ENCODE data around the gene SYT12. TPM values are rescaled to one million over a fixed set of nuclear protein-coding genes. Genes with fewer than 3 reads are reported as not detected.

The SYT12 gene
- total and polyA plus RNA-seq, 2 donors (not counting 1 experiment from before 2014, with no cell fraction given): not detected

DNA sequence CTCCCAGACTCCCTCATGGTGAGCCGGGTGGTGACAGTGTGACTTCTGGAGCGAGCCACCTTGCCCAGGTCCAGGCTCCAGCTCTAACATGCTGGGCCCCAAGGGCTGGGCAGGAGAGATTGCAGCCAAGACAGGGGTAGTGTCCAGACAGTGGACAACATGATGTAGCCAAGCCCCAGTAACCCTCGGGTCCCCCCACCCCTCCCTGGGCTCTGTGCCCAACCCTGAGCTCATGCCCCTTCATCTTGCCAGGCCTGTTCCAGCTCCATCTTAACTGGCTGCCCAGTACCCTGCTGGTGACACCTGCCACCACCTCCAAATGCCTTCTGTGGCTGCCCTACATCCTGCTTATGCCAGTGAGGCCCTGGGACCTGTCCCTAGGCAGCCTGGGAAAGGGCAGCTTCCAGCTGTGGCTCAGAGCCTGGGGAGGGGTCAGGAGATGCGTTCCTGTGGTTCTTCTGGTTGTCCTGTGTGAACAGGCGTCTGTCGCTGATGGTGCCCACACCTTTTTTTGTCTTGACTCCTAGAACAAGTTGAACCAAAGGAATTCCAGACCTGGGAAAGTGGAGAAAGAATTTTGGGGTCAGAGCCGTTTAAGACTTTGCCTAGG is 12.5 kb upstream of the SYT12 start:
- CTCF ChIA-PET: no interaction called here

DNA sequence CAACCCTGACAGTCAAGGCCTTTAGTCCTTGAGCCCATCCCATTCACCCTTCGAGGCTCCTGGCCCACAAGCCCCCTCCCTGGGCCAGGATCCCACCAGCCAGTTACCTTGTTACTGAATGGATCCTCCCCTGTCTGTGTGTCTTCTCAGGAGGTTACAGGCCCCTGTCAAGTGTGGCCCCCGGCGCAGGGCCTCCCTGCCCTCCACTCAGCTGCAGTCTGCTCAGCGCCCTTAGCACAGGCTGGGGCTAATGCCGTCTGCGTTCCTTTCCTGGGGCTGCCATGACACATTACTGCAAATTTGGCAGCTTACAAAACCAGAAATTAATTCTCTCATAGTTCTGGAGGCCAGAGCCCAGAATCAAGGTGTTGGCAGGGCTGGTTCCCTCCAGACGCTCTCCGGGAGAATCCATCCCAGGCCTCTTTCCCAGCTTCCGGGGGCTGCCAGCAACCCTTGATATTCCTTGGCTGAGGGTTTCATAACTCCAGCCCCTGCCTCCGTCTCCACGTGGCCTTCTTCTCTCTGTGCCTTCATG is 9.4 kb upstream of the SYT12 start:
- Mint-ChIP-seq H3K4me1 (no peaks in the 10 kb centered on the region), H3K9me3 (ENCODE audit: insufficient read depth) (no peaks in the 10 kb centered on the region), H3K27me3 (peaks cover 52% of the 10 kb centered on the region), H3K4me3 (no peak overlapping the region), H3K27ac (peak overlapping the region; percentile 6)
- intact Hi-C loops (cut with micrococcal nuclease): no loop called here
- Histone ChIP-seq H3K9me3 (ENCODE audit: control extremely low read depth in 1 of 3, control insufficient read depth in 2 of 3, insufficient read depth in 1 of 3, low read length in 2 of 3) (peaks cover 0 to 4% (median 0%) of the 10 kb centered on the region in 3 donors), H3K79me2 (ENCODE audit: control insufficient read depth, insufficient read depth, low read length) (no peaks in the 10 kb centered on the region), H3K4me3 (ENCODE audit: control extremely low read depth in 1 of 5, extremely low read depth in 1 of 5, insufficient read depth in 1 of 5, low read depth in 2 of 5, low read length in 4 of 5) (no peak overlapping the region), H3K4me2 (replicated peaks; ENCODE audit: low read depth, low read length, poor library complexity, severe bottlenecking) (no peak overlapping the region), H3K9ac (ENCODE audit: low read length) (no peak overlapping the region), H3K4me1 (ENCODE audit: control insufficient read depth in 2 of 2, insufficient read depth in 2 of 2, low read length in 2 of 2) (no peaks in the 10 kb centered on the region), H4K20me1 (ENCODE audit: control insufficient read depth, insufficient read depth, low read length, poor library complexity, severe bottlenecking) (no peaks in the 10 kb centered on the region), H2AFZ (ENCODE audit: insufficient read depth, low read depth, low read length, poor library complexity, severe bottlenecking) (no peak overlapping the region), H3K27me3 (replicated peaks in 1 of 4; ENCODE audit: control extremely low read depth in 1 of 4, control insufficient read depth in 3 of 4, insufficient read depth in 4 of 4, low read length in 3 of 4) (peaks cover 0 to 16% (median 6%) of the 10 kb centered on the region in 4 experiments), H3K36me3 (replicated peaks in 1 of 2; ENCODE audit: control extremely low read depth in 1 of 2, control insufficient read depth in 1 of 2, extremely low read depth in 1 of 2, insufficient read depth in 2 of 2, low read length in 1 of 2) (no peaks in the 10 kb centered on the region), H3K27ac (ENCODE audit: low read length in 2 of 2) (no peak overlapping the region)
- ATAC-seq (ENCODE audit: low read depth): no peak
- no peak for DNase-seq
- CTCF ChIA-PET: no interaction called here
- TF ChIP-seq, protein P1, sequence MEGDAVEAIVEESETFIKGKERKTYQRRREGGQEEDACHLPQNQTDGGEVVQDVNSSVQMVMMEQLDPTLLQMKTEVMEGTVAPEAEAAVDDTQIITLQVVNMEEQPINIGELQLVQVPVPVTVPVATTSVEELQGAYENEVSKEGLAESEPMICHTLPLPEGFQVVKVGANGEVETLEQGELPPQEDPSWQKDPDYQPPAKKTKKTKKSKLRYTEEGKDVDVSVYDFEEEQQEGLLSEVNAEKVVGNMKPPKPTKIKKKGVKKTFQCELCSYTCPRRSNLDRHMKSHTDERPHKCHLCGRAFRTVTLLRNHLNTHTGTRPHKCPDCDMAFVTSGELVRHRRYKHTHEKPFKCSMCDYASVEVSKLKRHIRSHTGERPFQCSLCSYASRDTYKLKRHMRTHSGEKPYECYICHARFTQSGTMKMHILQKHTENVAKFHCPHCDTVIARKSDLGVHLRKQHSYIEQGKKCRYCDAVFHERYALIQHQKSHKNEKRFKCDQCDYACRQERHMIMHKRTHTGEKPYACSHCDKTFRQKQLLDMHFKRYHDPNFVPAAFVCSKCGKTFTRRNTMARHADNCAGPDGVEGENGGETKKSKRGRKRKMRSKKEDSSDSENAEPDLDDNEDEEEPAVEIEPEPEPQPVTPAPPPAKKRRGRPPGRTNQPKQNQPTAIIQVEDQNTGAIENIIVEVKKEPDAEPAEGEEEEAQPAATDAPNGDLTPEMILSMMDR (IDR thresholded peaks at IDR 0.05): no peak
- no peak for TF ChIP-seq EZH2 (IDR thresholded peaks at IDR 0.05; ENCODE audit: borderline replicate concordance, insufficient read depth, low read depth, low read length, poor library complexity, severe bottlenecking)
- POLR2A ChIA-PET: no interaction called here
- WGBS (ENCODE audit: insufficient coverage): 98% methylated on average over 11 of the region's 11 CpGs

More for the DNA sequence above, 12.5 kb upstream of the SYT12 start:
- Mint-ChIP-seq H3K27me3 (peaks cover 39% of the 10 kb centered on the region), H3K4me3 (no peak overlapping the region), H3K27ac (no peak overlapping the region), H3K4me1 (no peaks in the 10 kb centered on the region), H3K9me3 (ENCODE audit: insufficient read depth) (no peaks in the 10 kb centered on the region)
- intact Hi-C loops (cut with micrococcal nuclease): no loop called here
- H3K4me3 ChIP-seq (ENCODE audit: control extremely low read depth in 1 of 5, extremely low read depth in 1 of 5, insufficient read depth in 1 of 5, low read depth in 2 of 5, low read length in 4 of 5): no peak overlapping the region
- TF ChIP-seq, protein P1 (IDR thresholded peaks at IDR 0.05): no peak
- TF ChIP-seq EZH2 (IDR thresholded peaks at IDR 0.05; ENCODE audit: borderline replicate concordance, insufficient read depth, low read depth, low read length, poor library complexity, severe bottlenecking): no peak
- H3K9me3 ChIP-seq (ENCODE audit: control extremely low read depth in 1 of 3, control insufficient read depth in 2 of 3, insufficient read depth in 1 of 3, low read length in 2 of 3): peaks cover 0 to 2% (median 0%) of the 10 kb centered on the region in 3 donors
- H3K4me2 ChIP-seq (replicated peaks; ENCODE audit: low read depth, low read length, poor library complexity, severe bottlenecking): no peak overlapping the region
- 91% methylated on average over 6 of the region's 7 CpGs for WGBS (ENCODE audit: insufficient coverage)
- H3K4me1 ChIP-seq (ENCODE audit: control insufficient read depth in 2 of 2, insufficient read depth in 2 of 2, low read length in 2 of 2): no peaks in the 10 kb centered on the region
- no peaks in the 10 kb centered on the region for H3K36me3 ChIP-seq (replicated peaks in 1 of 2; ENCODE audit: control extremely low read depth in 1 of 2, control insufficient read depth in 1 of 2, extremely low read depth in 1 of 2, insufficient read depth in 2 of 2, low read length in 1 of 2)
- no peak overlapping the region for H3K27ac ChIP-seq (ENCODE audit: low read length in 2 of 2)
- H3K79me2 ChIP-seq (ENCODE audit: control insufficient read depth, insufficient read depth, low read length): no peaks in the 10 kb centered on the region
- H3K27me3 ChIP-seq (replicated peaks in 1 of 4; ENCODE audit: control extremely low read depth in 1 of 4, control insufficient read depth in 3 of 4, insufficient read depth in 4 of 4, low read length in 3 of 4): peaks cover 0 to 10% (median 4%) of the 10 kb centered on the region in 4 experiments
- no peak overlapping the region for H3K9ac ChIP-seq (ENCODE audit: low read length)
- no peaks in the 10 kb centered on the region for H4K20me1 ChIP-seq (ENCODE audit: control insufficient read depth, insufficient read depth, low read length, poor library complexity, severe bottlenecking)
- no peak for ATAC-seq (ENCODE audit: low read depth)
- DNase-seq: no peak
- no peak overlapping the region for H2AFZ ChIP-seq (ENCODE audit: insufficient read depth, low read depth, low read length, poor library complexity, severe bottlenecking)
- POLR2A ChIA-PET: no interaction called here

Data from B cell (primary cell).